Immature natural killer cell (primary cell): Measurements from ENCODE around the gene NDST1. TPM values are rescaled to one million over a fixed set of nuclear protein-coding genes. Genes with fewer than 3 reads are reported as not detected.
"Not testable (repeated sequence)": the region's sequence is repeated elsewhere in the genome, so short reads cannot be mapped to it uniquely, and the experiment has no call there.

Experiments used
- DNase-seq, 3 donors: peaks; one replicate each; pipeline ENCODE4 v3.0.0; 2022; ENCODE audit warnings: mixed read lengths in 1 of 3
- H3K27ac Mint-ChIP-seq, 6 donors: one replicate each; pipeline ENCODE4 v1.8.0; 2020; ENCODE audit warnings: mixed read lengths in 6 of 6, mild to moderate bottlenecking in 5 of 6, inconsistent platforms in 4 of 6, moderate library complexity in 3 of 6
- H3K27me3 Mint-ChIP-seq, 3 donors: one replicate each; pipeline ENCODE4 v1.8.0; 2020 to 2021; ENCODE audit warnings: low read depth in 3 of 3, mild to moderate bottlenecking in 3 of 3, mixed read lengths in 3 of 3, moderate library complexity in 3 of 3, inconsistent platforms in 1 of 3
- H3K36me3 Mint-ChIP-seq, 3 donors: one replicate each; pipeline ENCODE4 v1.8.0; 2020; ENCODE audit warnings: mixed read lengths in 3 of 3, inconsistent platforms in 2 of 3, mild to moderate bottlenecking in 2 of 3
- H3K4me1 Mint-ChIP-seq, 2 donors: one replicate each; pipeline ENCODE4 v1.8.0; 2020; ENCODE audit warnings: inconsistent platforms in 2 of 2, mild to moderate bottlenecking in 2 of 2, mixed read lengths in 2 of 2, moderate library complexity in 1 of 2
- H3K4me3 Mint-ChIP-seq, 5 donors: one replicate each; pipeline ENCODE4 v1.8.0; 2020; ENCODE audit warnings: mild to moderate bottlenecking in 5 of 5, mixed read lengths in 5 of 5, inconsistent platforms in 3 of 5, moderate library complexity in 3 of 5
- H3K9me3 Mint-ChIP-seq, 6 donors: one replicate each; pipeline ENCODE4 v1.8.0; 2020; ENCODE audit warnings: mild to moderate bottlenecking in 6 of 6, mixed read lengths in 6 of 6, inconsistent platforms in 4 of 6, moderate library complexity in 3 of 6
- polyA plus RNA-seq, 3 donors: library from polyadenylated mRNA; unstranded; fragments of 300-500 nt; fragmentation: Illumina TruSeq; gene quantifications; one replicate each; pipeline ENCODE4 v1.2.3, GENCODE V29; 2021

NDST1 gene
- 1 to 10 TPM; 1.2 to 3.2 (median 1.4) TPM for polyA plus RNA-seq

DNA sequence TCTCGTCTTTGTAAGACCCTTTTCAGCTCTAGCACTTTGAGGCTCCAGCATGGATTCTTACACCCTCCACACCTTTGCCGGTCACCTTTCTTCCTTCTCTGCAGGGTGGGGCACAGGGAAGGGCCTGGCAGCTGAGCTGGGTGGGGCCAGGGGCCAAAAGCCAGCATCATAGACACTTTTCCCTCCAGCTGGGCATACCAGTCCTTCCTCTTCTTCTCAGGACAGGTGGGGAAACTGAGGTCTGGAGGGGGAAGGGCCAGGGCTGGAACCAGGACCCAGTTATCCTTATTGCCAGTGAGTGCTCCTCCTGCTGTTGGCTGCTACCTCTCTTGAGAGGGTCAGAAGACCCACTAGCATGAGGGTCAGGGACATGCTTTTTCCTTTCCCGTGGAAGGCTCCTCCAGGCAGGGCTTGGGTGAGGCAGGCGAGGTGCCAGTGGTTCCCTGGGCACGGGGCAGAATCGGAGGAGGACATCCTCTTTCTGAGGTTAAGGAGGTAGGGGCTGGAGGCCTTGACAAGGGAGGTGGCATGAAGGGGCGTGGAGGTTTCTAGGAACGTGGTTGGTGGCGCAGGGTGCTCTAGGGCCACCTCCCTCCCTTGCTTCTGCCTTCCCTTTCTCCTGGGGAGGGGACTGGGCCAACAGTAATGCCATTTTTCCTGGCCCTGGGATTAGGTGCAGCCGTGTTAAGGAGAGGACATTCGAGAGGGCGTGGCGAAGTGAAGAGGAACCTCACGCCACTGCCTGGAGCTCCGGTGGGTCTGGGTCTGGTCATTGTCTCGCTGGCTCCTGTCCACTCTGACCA, at the start of gene NDST1:
Gene NDST1, plus strand, starts transcription at position 658 of the 803 bp plus-strand sequence. CDS start 13,124 bp downstream, outside the sequence.
- DNase-seq: no peak
- H3K9me3 Mint-ChIP-seq: no peaks in the 10 kb centered on the region
- no peak within 1 kb of the TSS for H3K4me3 Mint-ChIP-seq
- H3K27me3 Mint-ChIP-seq: peaks cover 2 to 3% (median 2%) of the 10 kb centered on the region in 3 donors
- H3K27ac Mint-ChIP-seq: no peak within 1 kb of the TSS
- H3K36me3 Mint-ChIP-seq: no peaks in the 10 kb centered on the region
- no peaks in the 10 kb centered on the region for H3K4me1 Mint-ChIP-seq

DNA sequence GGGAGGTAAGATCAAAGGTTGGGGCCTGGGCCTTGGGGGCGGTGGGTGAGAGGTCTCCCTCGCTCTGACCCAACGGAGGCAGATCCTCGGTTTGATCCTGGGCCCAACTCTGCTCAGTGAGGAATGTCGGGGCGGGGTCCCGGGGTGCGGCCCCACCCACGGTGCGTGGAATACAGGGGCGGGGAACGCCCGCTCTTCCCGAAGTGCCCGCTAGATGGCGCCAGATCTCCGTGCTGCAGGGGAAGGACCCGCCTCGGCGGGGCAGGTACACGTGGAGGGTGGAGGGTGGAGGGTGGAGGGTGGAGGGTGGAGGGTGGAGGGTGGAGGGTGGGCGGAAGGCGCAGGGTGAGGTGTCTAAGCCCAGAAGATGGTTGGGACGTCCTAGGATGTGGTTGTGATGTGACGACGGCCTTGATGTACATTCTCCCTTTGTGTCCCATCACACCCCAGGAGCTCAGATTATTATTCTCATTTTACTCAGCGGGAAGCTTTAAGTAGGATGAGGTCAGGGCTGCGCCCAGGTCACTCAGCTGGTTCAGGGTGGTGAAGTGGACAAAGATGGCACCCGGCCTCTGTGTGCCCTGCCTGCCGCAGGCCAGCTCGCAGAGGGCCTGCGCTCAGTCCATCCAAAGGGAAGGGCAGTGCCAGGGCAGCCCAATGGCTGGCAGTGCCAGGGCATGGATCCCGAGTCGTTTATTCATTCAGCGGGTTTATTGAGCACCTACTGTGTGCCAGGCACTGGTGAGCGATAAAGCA, 49.0 kb upstream of the NDST1 start:
- peak; percentile 73 to 81 (median 78) for DNase-seq
- Mint-ChIP-seq H3K36me3 (no peaks in the 10 kb centered on the region), H3K4me1 (peaks cover 6 to 12% of the 10 kb centered on the region in 2 donors), H3K27me3 (peaks cover 0 to 4% (median 4%) of the 10 kb centered on the region in 3 donors), H3K9me3 (no peaks in the 10 kb centered on the region), H3K27ac (peak overlapping the region in 4 of 6 donors; percentile 35 to 68 (median 50)), H3K4me3 (peak overlapping the region in 2 of 5 donors; percentile 33 to 56)

DNA sequence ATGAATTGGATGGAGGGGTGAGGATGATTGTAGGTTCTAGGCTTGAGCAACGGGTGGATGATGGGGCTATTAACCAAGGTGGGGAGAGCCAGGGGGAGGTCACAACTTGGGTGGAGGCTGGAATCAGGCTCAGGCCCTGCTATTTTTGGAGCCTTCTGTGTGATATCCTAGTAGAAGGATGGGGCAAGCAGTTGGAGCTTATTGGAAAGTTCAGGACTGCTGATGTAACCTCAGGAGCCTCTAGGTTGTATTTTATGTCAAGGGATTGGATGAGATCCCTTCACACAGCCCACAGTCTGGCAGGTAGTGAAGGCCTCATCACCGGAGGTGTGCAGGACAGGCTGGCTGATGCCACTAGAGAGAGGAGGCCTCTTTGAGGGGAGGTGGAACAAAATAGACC, 47.1 kb upstream of the NDST1 start:
- no peak for DNase-seq
- H3K4me1 Mint-ChIP-seq: peaks cover 6 to 12% of the 10 kb centered on the region in 2 donors
- peak overlapping the region in 4 of 6 donors; percentile 3 to 43 (median 32) for H3K27ac Mint-ChIP-seq
- H3K4me3 Mint-ChIP-seq: no peak overlapping the region
- peaks cover 0 to 4% (median 4%) of the 10 kb centered on the region in 3 donors for H3K27me3 Mint-ChIP-seq
- no peaks in the 10 kb centered on the region for H3K36me3 Mint-ChIP-seq
- H3K9me3 Mint-ChIP-seq: no peaks in the 10 kb centered on the region

DNA sequence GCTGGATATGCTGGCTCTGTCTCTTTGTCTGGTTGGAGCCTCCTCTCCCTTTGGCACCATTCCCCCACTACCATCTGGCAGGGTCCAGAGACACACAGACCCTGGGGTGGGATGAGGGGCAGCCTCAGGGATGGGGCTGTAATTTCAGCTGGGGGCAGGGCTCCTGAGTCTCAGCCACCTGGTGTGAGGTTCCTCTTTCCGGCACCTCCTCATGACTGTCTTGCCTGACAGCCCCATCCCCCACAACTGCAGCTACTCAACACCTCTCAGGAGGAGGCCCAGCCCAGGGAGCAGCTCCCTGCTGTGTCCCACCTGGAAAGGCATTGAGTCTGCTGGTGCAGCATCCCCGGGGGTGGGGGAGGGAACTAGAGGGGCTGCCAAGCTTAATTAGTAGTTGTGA, 46.7 kb upstream of the NDST1 start:
- H3K27me3 Mint-ChIP-seq: peaks cover 0 to 4% (median 4%) of the 10 kb centered on the region in 3 donors
- H3K36me3 Mint-ChIP-seq: no peaks in the 10 kb centered on the region
- no peak for DNase-seq
- H3K27ac Mint-ChIP-seq: no peak overlapping the region
- H3K4me3 Mint-ChIP-seq: no peak overlapping the region
- no peaks in the 10 kb centered on the region for H3K9me3 Mint-ChIP-seq
- peaks cover 6 to 12% of the 10 kb centered on the region in 2 donors for H3K4me1 Mint-ChIP-seq

DNA sequence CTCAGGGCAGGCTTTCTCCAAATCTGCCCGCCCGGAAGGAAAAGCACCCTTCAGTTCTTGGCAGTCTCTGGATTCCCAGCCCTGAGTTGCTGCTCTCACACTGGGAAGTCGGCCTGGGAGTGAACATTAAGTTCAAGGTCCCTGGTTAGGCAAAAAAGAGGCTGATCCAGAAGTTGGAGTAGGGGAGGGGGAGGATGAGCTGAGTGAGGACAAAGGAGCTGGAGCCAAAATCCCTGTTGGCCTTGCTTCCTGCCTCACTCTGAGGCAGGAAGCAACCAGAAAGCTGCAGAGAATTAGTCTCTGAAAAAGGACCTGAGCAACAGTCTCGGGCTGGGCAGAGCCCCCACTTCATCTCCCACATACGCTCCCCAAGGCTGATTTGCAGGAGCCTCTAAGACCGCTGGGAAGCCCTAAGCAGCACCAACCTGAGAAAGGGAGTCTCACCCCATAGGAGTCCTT, 43.3 kb upstream of the NDST1 start:
- Mint-ChIP-seq H3K27ac (no peak overlapping the region), H3K27me3 (peaks cover 0 to 7% (median 4%) of the 10 kb centered on the region in 3 donors), H3K4me3 (no peak overlapping the region), H3K4me1 (no peaks in the 10 kb centered on the region), H3K36me3 (no peaks in the 10 kb centered on the region), H3K9me3 (no peaks in the 10 kb centered on the region)
- no peak for DNase-seq

DNA sequence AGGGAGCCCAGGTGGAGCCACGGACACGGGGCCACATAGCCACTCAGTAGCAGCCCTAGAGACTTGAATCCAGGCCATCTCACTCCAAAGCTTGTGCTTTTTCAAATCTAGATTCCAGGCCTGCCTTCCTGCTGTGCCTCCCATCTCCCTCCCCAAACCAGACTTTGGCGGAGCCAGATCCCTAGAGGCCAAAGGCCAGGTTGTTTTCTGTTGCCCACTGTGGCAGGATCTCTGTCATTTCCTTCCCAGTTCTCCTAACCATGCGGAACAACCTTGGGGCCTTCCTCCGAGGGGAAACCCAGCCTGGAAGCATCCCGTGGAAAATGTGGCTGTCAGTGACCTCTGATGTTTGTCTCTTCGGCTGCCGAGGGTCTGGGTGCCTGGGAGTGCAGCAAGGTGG, 42.0 kb upstream of the NDST1 start:
- DNase-seq: no peak
- Mint-ChIP-seq H3K9me3 (no peaks in the 10 kb centered on the region), H3K27me3 (peaks cover 0 to 7% (median 2%) of the 10 kb centered on the region in 3 donors), H3K36me3 (no peaks in the 10 kb centered on the region), H3K4me3 (no peak overlapping the region), H3K4me1 (no peaks in the 10 kb centered on the region), H3K27ac (no peak overlapping the region)

DNA sequence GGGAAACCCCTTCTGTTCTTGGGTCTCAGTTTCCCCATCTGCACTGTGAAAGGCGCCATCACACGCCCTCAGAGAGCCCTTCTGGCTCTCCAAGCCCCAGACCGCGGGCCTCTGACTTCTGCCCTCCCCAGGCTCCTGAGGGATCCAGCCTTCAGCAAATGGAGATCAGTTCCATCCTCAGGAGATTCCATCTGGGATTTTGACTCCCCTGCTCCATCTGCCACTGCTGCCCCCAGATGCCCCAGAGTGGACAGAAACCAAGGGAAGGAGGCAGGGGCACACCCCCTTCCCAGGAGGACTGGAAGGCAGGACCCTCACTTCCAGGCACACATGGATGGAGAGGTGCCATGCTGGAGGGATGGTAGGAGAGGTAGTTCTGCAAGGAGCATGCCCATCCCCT, 39.7 kb upstream of the NDST1 start:
- DNase-seq: no peak
- H3K27me3 Mint-ChIP-seq: peaks cover 0 to 3% (median 0%) of the 10 kb centered on the region in 3 donors
- H3K4me3 Mint-ChIP-seq: no peak overlapping the region
- H3K36me3 Mint-ChIP-seq: no peaks in the 10 kb centered on the region
- no peaks in the 10 kb centered on the region for H3K4me1 Mint-ChIP-seq
- H3K27ac Mint-ChIP-seq: no peak overlapping the region
- no peaks in the 10 kb centered on the region for H3K9me3 Mint-ChIP-seq

DNA sequence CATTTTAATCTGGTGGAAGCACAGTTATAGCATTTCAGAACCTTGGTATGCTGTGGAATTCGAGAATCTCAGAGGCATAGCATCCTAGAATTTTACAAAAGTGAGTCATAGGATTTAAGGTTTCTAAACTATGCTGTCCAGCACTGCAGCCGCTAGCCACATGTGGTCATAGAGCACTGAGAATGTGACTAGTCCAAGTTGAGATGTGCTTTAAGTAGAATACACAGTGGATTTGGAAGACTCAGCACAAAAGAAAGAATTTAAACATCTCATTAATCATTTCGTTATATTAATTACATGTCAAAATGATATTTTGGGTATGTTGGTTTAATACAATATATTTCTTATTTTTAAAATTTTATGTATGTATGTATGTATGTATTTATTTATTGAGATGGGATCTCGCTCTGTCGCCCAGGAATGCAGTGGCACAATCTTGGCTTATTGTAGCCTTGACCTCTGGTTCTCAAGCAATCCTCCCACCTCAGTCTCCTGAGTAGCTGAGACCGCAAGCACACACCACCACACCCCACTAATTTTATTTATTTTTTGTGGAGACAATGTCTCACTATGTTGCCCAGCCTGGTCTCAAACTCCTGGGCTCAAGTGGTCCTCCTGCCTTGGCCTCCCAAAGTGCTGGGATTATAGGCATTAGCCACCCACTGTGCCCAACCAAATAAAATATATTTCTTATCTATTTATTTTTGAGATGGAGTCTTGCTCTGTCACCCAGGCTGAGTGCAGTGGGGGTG, 38.0 kb upstream of the NDST1 start:
- DNase-seq: no peak
- Mint-ChIP-seq H3K36me3 (no peaks in the 10 kb centered on the region), H3K27me3 (peaks cover 0 to 5% (median 0%) of the 10 kb centered on the region in 3 donors), H3K9me3 (no peaks in the 10 kb centered on the region), H3K4me1 (no peaks in the 10 kb centered on the region), H3K4me3 (no peak overlapping the region), H3K27ac (no peak overlapping the region)

DNA sequence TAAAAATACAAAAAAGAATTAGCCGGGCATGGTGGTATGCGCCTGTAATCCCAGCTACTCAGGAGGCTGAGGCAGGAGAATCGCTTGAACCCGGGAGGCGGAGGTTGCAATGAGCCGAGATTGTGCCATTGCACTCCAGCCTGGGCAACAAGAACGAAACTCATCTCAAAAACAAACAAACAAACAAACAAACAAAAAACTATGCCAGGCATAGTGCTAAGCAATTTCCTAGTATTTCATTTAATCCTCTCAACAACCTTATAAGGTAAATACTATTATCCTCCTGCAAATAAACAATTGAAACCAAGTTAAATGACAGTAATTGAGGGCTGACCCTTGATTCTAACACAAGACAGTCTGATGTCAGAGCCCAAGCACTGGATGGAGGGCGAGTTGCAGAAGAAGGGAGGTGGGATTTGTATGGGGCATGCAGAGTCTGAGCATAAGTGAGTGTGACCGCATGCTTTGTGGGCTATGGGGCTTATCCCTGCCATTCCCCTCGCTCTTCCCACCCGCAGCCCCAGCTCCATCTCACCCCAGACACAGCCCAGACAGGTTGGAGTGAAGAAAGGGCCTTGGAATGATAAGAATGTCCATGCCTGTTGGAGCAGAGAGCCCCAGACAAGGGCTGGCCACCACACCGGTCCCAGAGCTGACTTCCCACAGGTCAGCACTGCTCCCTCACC, 34.1 kb upstream of the NDST1 start:
- DNase-seq: no peak
- Mint-ChIP-seq H3K4me1 (peaks cover 11 to 12% of the 10 kb centered on the region in 2 donors), H3K36me3 (no peaks in the 10 kb centered on the region), H3K9me3 (no peaks in the 10 kb centered on the region), H3K27me3 (peaks cover 0 to 7% (median 4%) of the 10 kb centered on the region in 3 donors), H3K4me3 (no peak overlapping the region), H3K27ac (no peak overlapping the region)

DNA sequence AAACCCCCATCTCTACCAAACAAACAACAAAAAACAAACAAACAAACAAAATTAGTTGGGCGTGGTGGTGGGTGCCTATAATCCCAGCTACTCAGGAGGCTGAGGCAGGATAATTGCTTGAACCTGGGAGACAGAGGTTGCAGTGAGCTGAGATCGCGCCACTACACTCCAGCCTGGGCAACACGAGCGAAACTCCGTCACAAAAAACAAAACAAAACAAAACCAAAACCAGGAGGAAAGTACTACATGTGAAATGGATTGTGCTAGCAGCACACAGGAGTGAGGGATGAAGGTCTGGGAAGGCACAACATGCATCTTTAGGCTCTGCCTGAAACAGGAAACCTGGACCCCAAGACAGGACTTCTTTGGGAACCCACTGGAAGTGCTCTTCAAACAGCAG, 31.4 kb upstream of the NDST1 start:
- Mint-ChIP-seq H3K4me1 (peaks cover 11 to 12% of the 10 kb centered on the region in 2 donors), H3K27ac (peak overlapping the region in 2 of 6 donors; percentile 67 to 69)
- not testable (repeated sequence) for H3K9me3 Mint-ChIP-seq, DNase-seq, H3K4me3 Mint-ChIP-seq, H3K27me3 Mint-ChIP-seq, H3K36me3 Mint-ChIP-seq

DNA sequence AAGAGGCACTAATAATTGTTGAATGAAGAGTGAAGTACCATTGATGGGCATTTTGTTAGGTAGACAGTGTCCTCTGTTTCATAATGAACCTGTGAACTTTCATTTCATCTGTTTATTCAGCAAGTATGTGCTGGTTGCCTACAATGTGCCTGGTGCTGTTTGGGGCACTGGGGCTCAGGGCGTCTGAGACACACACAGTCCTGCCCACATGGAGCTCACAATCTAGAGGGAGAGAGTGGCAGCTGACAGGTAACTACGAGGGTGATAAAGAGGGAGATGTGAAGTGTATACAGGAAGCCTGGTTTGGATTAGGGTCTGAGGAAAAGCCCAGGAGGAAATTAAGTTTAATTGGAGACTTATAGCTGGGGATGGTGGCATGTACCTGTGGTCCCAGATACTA, 28.5 kb upstream of the NDST1 start:
- Mint-ChIP-seq H3K36me3 (no peaks in the 10 kb centered on the region), H3K27me3 (peaks cover 2 to 7% (median 6%) of the 10 kb centered on the region in 3 donors), H3K27ac (peak overlapping the region in 1 of 6 donors; percentile 6), H3K9me3 (no peaks in the 10 kb centered on the region), H3K4me3 (no peak overlapping the region), H3K4me1 (peaks cover 11 to 12% of the 10 kb centered on the region in 2 donors)
- no peak for DNase-seq

DNA sequence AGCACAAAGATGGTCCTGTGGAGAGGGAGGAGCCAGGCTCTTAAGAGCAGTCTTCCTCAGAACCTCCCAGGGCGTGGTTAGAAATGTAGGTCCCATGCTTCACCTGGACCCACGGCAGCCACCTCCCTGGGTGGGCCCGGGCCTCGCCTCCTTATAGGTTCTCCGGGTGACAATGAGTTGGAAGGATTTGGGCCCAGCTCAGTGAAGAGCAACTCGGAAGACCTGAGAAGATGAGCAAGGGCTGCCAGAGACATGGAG, 26.3 kb upstream of the NDST1 start:
- Mint-ChIP-seq H3K4me1 (peaks cover 10 to 15% of the 10 kb centered on the region in 2 donors), H3K9me3 (no peaks in the 10 kb centered on the region), H3K27ac (no peak overlapping the region), H3K4me3 (no peak overlapping the region), H3K36me3 (no peaks in the 10 kb centered on the region), H3K27me3 (peaks cover 7 to 15% (median 15%) of the 10 kb centered on the region in 3 donors)
- DNase-seq: no peak

DNA sequence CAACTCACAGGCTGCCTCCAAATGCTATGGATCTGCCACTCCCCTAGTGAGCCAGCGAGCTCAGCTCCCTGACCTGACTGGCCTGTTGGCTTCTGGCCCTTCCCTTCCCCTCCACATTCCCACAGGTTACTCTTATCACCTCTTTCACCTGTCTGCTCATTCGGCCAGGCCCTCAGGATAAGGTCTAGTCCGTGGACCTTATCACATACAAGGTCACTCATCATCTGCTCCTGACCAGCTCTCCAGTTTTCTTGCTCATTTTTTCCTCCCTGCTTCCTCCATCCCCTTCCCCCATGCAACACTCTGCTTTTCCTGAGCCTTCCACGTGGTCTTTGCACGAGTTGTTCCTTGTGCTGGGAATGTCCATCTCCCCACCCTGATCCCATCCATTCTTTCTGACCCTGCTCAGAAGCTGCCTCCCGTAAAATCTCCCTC, 25.9 kb upstream of the NDST1 start:
- H3K4me1 Mint-ChIP-seq: peaks cover 7 to 13% of the 10 kb centered on the region in 2 donors
- H3K9me3 Mint-ChIP-seq: no peaks in the 10 kb centered on the region
- no peaks in the 10 kb centered on the region for H3K36me3 Mint-ChIP-seq
- no peak overlapping the region for H3K27ac Mint-ChIP-seq
- H3K4me3 Mint-ChIP-seq: no peak overlapping the region
- DNase-seq: no peak
- peaks cover 8 to 18% (median 16%) of the 10 kb centered on the region in 3 donors for H3K27me3 Mint-ChIP-seq
